SH-SY5Y (cell line): Measurements from ENCODE around the gene UBAC2.

Source experiments
- GATA2 ChIP-seq: IDR thresholded peaks from 2 replicates; pipeline ENCODE4 v1.6.1; 2011; ENCODE audit warnings: mild to moderate bottlenecking, low read depth, low read length
- GATA3 ChIP-seq: IDR thresholded peaks from 2 replicates; pipeline ENCODE4 v1.6.1; 2011; ENCODE audit warnings: low read depth, mild to moderate bottlenecking, low read length, moderate library complexity

GRCh38 chr13:99153219-99153618, 47.4 kb upstream of the UBAC2 start:
- TF ChIP-seq GATA2, result no peak
- no peak for TF ChIP-seq GATA3
